GM18520 (cell line): Measurements from ENCODE around the gene CADPS.

Experiments
- ATAC-seq: cut with Tn5 transposase; IDR thresholded peaks from one replicate; pipeline ENCODE4 v1.9.1; 2021; ENCODE audit not compliant: unreplicated experiment

The CADPS gene

DNA sequence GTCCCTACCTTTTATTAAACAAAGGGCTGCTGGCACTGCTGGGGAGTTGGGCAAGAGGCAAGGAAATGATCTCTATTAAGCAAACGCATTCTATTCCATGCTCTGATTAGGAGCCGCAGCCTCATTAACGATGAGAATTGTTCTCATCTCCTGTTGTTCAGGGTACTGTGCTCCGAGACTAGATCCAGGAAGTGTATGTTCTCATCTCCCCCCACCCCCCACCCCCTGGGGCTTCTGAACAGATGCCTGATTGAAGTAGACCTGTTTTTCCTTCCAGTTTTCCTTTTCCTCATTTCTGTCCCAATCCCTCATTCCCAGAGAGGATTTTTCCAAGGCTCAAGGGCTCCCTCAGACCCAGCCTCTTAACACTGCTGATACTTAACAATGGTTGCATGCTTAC is 420.3 kb downstream of the CADPS start:
- no peak for ATAC-seq

DNA sequence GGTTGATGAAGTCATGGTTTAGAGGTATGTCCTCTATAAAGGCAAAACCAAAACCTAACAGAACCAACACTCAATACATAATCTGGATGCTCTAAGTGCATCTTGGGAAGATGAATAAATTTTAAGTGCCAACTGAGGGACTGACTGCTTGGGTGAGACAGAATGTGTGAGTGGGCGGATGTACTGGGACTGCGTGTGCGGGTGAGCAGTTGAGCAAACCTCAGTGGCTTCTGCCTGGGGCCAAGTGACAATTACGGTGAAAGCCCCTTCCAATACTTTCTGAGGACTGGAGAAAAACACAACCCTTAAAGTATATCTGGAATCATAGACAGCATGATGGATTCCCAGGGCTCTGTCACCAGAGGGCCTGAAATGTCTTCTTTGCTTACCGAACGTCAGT is 421.8 kb downstream of the CADPS start:
- no peak for ATAC-seq

DNA sequence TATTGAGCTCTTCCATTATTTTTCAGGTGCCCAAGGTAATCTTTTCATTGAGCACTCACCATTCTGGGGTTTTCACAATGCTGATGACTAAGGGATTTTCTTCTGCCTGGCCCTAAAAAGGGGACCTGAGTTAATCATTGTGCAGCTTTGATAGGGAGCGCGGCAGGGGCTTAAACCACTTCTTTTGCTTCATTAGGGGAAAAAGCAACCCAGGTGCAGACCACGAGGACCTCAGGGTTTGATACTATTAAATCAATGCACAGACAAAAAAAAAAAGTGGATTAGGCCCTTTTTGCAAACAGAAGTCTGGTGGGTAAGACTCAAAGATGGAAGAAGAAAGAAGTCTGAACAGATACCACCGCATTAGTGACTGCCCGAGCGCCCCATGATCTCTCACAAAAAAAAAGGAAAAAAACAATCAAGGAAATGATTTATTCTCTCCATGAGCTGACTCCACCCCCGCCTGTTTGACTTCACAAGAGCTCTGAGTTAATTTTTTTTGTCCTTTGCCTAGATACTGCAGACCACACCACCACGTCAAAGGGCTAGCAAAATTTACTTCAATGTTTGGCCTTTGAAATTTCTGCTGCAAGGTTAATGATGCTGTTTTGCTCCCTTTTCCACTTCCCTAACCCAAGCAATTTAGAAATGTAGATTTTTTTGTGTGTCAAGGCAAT is 423.9 kb downstream of the CADPS start:
- ATAC-seq: no peak

DNA sequence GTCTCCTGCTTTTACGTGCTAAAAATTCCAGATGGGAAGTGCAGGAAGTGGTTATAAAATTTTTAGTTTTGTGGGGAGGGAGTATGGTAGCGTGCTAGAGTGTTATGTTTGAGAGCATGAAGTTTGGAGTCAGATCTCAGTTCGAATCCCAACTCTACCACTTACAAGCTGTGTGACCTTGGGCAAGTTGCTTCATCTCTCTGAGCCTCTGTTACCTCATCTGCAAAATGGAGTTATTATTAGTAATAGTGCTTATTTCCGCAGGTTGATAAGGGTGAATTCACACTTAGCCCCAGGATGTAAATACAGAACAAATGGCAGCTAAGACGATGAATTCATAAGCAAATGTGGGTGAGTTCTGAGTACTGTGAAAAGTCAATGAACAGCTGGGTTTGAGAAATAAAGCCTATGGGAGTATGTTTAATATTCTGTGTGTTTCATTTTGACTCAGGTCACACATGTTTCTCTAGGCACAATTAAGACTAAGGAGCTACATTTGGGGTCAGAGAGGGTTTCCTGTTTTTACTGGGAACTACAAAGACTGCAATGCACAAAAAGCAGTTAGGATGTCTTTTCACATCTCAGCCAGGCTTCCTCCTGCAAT is 428.8 kb downstream of the CADPS start:
- ATAC-seq: peak; percentile 61

DNA sequence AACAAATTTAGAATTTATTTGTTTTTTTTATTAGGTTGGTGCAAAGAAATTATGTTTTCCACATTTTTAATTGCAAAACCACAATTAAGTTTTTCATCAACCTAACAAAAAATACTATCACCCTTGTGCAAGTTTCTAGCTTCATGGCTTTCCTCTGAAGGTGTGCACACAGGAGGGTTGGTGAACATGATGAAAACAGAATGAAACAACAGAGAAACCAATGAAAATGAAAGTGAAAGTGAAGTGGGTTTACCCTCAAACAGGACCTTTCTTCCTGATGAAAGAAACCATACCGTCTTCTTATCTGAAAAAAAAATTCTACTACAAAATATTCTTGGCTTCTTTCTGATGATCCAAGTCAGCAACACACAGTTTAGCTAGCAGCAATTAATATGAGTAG is 429.9 kb downstream of the CADPS start:
- ATAC-seq: no peak

DNA sequence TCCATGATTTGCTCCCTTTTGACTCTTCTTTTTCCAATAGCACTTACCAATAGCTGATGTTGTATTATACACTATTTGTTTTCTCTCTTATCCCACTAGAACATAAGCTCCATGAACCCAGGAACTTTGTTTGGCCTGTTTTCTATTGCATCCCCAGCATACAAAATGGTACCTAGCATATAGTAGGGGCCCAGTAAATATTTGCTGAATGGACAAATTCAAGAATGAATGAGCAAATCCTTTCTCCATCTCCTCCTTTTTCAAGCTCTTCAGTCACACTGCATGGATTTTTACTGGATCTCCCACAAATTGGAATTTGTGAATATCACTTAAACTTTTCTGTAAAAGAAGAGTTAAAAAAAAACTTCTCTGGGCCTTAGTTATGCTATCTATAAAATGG is 435.2 kb downstream of the CADPS start:
- no peak for ATAC-seq

DNA sequence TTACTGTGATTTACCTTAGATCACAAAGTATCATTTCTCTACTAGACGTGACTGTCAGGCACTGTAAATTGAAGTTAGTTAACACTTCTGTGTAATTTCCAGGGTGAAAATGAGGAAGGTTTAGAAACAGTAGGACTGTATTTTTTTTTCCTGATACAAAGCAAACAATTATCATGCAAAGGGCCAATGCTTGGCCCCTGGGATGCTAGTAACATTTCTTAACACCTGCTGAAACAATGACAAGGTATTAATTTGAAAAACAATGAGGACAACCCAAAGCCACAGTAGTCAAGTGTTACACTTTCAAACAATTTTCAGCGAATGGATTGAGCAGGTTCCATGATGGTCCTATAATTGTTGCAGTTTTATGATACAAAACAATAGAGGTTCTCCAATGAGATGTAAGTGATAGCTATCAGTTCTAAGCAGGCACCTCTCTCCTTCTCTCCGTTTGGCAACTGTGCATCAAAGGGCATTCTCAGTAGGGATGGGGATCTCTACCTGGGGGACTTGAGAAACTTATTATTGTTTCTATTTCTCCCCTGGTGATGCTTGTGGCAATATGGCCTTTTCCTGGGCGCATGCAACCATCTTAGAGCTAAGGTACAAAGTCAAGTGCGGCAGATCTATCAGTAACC is 435.9 kb downstream of the CADPS start:
- ATAC-seq: no peak

DNA sequence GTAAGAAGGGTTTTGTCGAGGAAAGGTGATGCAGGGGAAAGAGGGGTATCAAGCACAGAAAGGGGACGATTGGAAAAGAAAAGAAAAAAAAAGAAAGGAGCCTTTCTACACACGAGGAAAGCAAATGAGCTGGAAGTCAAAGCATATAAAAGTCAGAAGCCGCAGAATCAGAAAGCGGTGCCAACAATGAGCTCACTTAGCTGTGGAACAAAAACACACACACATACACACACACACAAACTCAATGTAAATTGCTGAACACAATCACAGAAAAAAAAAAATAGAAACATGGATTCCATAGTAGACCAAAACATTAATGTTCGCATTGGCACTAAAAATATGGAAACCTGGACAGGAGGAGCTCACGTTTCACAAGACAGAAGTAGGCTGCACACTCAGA is 438.4 kb downstream of the CADPS start:
- no peak for ATAC-seq

DNA sequence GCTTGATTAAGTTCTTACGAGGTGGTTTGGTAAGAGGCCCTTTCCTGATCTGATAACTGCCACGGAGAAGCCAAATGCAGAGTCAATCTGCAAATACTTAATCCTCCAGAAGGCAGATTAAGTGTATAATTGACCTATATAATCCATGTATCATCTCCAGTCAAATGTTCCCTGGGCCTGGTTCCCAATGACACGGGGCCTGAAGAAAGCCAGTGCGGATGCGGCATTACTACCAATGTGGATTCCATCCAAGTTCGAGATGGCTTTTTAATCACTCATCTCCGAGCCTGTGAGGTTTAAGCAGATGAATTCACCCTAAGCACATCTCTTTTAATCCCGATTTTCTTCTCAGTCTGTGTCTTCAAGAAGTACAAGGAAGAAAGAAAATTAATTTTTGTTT is 441.8 kb downstream of the CADPS start:
- no peak for ATAC-seq

DNA sequence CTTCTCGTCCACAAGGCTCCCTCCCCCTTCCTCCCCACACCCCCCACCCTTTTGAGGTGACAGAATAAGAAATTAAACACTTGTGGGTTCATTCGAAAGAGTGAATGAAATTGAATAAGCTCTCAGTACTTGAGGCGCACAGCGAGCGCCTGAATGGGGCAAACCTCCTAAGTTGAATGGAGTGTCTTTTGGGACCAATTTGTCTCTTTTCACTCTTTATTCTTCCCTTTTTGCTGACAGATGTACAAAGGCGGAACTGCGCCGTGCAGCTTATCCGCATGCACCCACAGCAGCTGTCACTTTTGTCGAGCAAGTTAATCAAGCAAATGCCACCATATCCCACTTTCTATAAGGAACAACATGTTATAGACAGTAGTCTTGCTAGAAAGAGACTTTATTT is 454.0 kb downstream of the CADPS start:
- no peak for ATAC-seq

DNA sequence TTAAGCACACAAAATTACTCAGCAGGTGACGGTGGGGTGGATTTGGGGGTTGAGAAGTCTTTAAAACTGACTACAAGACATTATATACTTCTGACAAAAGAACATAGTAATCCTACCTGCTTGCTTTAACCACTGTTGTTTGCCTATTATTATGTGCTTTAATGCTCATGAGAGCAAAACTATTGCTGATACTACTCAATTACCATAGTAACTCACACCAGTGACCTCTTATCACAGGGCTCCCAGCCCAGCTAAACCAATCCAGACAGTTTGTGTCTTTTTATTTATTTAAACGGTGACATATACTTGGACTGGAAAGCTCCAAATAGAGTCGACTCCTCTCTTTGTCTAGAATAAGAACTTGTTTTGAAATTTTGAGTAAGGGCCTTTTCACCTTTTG is 459.1 kb downstream of the CADPS start:
- ATAC-seq: no peak

DNA sequence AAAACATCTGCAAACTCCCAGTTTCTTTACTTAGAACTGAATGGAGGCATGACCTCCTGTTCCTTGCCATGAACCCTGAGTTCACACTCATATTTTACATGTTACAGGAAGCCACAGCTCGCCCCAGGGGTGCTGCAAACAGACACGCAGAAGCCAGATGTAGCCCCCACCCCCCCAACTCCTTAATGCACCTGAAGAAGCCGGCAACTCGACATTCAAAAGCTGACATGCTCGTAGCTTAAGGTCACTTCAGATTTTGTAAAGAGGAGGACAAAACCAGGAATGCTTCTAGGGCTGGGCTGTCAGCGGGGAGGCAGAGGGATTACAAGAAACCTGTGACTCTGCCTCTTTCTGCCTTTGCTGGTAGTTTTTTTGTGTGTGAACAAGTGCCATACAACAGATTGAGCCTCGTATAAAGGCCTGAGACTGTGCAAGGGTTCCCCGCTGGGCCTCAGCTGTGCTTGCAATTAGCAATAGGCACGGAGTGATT is 459.9 kb downstream of the CADPS start:
- ATAC-seq: no peak

DNA sequence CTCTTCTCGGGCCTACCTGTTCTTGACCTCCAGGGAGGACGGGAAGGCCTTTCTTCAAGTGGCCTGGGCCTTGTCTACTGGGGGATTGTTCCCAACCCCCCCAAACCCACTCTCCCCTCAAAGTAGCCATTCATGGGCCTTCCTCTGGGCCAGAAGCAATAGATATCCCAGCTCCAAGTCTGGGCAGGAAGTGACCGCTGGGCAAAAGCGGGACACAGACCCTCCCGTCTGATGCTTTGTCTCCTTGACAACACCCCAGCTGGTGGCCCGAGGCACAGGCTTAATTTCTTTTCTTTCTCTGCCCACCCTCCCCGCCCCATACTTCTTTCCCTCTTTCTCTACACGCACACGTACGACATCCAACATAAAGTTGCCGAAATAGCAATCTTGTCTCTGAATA is 460.4 kb downstream of the CADPS start:
- no peak for ATAC-seq

DNA sequence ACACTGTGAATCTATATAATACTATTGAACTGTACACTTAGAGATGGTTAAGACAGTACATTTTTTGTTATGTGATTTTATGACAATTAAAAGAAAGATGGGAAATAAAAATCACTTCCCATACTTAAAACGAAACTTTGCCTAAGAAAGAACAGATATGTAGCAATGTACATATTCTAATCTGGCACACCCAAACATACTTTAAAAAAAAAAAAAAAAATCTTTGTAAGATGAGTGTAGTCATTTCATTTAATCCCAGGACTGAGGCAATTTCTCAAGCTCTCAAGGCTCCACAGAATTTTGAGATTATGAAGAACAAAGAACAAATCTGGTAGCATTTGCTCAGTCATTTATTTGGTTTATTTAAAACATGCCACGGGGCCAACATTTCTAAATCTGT is 461.5 kb downstream of the CADPS start:
- no peak for ATAC-seq

DNA sequence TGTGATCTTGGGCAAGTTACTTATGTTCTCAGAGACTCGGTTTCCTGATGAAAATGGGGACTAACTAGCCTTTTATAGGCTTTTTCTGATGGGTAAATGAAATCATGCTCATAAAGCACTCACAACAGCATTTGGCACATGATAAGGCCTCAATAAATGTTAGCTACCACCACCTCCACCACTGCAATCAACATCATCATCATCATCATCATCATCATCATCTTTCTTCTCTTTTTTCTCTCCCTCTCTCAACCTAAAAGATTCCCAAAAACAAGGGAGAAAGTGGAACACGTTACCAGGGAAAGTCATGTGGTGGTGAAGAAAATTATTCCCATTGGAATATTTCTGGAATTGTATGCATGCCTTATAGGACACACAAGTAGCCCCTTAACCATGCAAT is 468.3 kb downstream of the CADPS start:
- no peak for ATAC-seq

DNA sequence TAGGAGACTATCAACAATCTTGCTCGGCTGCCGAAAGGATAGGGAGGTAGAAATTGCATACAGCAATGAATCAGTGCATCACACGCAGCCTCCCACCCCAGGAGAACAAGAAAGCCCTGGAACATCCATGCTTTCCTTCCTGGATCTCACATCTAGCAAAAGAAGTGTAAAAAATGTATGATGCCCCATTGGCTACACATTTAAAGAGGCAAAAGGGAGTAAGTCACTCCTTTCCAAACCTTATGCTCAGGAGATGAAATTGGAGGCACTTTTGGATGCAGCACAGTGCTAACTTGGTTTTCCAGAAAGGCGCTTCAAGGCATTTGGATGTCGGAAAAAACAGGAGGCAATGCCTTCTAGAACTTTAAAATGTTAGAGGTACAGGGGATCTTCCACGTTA is 469.6 kb downstream of the CADPS start:
- no peak for ATAC-seq

DNA sequence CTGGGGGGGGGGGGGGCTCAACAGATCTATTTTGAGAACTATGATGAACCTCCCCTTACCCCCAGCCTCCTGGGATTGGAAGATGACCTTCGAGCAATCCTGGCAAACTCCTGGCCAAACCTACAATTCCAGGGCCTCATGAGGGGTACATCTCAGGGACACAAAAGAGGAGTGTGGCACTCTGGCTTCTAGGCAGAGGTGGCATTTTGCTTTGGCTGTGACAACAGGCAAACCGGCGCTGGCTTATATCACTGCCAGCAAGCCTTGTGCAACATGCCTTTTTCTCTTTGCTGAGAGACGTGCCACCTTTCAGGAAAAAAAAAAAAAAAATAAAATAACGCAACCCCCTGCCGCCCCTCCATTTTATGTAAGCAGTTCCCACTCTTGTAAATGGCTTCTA is 470.1 kb downstream of the CADPS start:
- no peak for ATAC-seq

DNA sequence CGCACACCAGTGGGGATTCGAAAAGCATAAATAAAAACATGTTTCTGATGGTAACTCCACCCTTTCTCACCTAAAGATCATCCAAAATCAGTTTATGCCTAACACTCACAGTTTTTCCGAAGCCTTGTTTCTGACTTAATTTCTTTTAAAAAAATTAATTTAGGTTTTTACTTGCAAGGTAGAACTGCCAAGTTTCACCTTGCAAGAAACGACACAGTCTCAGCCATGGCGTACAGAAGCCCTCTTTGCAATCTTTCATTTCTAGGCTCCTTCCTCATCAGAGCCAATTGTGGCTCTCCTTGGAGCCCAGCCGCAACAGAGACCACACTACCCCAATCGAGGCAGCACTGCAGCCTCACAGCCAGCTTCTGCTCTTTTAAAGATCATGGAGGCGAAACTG is 470.9 kb downstream of the CADPS start:
- no peak for ATAC-seq

DNA sequence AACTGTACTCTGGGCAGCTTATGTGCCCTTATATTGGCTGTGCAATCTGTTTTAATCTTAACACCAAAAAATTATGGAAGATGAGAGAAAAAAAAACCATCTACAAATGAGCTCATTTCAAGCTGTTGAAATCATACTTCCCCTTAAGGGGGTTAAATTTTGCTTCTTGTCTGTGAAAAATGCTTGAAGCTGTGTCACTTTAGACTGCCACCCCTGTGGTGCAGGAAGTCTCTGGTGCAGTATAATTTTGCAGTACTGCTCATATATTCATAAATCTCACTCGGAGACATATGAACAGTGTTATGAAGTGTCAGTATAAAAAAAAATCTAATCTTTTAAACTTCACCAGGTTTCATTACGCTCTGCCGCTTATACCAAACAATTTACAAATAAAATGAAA is 471.5 kb downstream of the CADPS start:
- no peak for ATAC-seq

DNA sequence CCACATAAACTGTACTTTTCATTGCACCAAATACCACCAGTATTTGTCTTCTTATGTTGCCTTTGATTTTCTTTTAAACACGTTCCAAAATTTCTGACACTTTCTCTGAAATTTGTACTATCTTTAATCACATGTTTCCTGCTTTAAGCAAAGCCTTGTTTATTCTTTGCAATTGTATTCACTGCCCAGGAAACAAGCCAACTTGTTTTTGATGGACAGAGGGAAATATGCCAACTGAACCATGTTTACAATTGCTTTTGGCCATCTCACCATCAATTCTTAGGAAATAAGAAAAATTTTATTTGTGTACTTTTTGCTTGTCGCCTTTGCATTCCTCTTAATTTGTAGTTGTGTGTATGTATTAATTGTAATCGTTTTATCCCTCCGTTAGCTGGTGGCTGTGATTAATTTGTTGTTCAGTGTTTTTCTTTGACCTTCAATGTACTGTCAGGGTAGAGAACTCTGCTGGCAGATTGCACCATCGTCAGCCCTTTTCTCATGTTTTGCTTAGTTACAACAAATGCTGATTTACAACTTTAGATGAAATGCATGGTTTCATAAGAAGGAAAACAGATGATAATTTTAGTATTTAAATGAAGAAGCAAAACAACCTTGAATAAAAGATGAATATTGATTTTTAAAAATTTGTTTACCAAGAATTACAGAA is 482.5 kb downstream of the CADPS start:
- ATAC-seq: no peak

DNA sequence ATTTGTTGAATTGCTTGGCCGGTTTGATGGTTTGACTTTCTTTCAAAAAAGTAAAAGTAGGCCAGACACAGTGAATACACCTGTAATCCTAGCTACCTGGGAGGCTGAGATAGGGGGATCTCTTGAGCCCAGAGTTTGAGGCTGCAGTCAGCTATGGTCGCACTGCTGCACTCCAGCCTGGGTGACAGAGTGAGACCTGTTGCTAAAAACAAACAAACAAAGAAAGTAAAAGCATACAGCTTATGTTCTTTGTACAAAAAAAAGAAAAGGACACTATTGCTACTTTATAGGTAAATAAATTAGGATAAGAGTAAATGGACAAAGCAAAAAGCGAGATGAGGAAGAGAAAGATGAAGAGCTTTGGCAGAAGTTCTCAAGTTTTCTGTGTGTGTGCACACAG is 488.0 kb downstream of the CADPS start:
- no peak for ATAC-seq

DNA sequence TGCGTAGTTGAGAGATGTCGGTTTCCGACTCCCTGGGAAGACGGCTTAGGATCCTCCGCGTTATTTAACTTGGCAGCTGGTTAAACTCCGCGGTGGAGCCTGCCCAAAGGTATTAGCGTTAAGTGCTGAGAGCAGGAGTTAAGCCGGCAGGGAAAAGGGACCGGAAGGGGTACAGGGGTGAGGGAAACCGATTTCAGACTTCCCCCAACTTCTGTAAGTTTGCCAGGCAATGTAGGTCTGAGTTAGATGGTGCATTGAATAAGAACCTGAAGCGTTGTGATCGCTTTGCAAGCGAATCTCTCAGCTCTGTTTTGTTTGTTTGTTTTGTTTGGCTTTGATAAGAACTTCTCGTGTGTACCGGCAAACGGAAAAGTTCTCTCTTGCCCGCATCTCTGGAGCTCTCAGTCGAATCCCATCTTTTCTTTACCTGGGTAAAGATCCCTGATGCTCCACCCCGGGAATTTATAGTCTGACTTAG is 495.9 kb downstream of the CADPS start:
- ATAC-seq: no peak
